GM19025 (cell line): ENCODE data around the gene PTTG1IP2.

Source experiments
- ATAC-seq: cut with Tn5 transposase; IDR thresholded peaks from one replicate; pipeline ENCODE4 v1.9.1; 2021; ENCODE audit warnings: mild to moderate bottlenecking, low read depth, moderate library complexity; ENCODE audit not compliant: unreplicated experiment

PTTG1IP2 gene

GRCh38 chr7:90474284-90475210 lies 5.1 kb downstream of the PTTG1IP2 start:
- no peak for ATAC-seq

DNA sequence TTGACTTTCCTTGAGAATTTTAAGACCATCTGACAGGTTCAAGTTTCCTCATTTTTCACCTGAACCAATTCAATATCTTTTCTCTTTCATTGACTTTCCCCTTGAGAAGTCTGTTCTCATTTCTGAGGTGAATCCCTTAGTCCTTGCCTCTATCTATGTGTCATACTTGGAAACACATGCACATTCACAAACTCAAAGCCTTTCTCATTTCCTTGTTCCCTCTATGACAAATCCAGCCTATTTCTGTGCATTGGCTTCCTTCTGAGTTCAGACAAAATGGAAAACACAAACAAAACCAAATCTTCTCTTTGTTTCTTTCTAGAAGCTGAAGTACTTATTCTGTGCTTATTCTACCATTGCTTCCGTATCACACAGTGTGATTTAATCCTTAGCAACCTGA lies 13.8 kb downstream of the PTTG1IP2 start:
- no peak for ATAC-seq

- ATAC-seq = no peak
Measured at GRCh38 chr7:90484706-90485105, 15.3 kb downstream of the PTTG1IP2 start.

- ATAC-seq = no peak
Measured at GRCh38 chr7:90485734-90486316, 16.4 kb downstream of the PTTG1IP2 start.

DNA sequence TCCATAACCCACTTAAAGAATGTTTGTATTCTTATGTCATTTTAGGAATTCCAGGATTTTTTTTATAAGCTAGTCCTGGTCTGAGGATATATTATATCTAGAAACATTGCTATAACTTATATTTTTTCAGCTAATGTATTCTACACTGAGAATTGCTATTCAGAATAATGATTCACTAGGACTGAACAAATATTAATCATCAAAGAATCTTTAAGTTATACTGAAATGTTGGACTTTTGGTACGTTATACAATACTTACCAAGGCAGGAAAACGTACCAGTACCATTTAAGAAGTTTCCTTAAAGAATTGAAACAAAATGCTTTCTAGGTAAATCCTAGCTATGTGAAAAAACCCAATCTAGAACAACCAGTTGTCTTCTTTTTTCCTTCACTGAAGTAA lies 18.4 kb downstream of the PTTG1IP2 start:
- ATAC-seq = no peak

DNA sequence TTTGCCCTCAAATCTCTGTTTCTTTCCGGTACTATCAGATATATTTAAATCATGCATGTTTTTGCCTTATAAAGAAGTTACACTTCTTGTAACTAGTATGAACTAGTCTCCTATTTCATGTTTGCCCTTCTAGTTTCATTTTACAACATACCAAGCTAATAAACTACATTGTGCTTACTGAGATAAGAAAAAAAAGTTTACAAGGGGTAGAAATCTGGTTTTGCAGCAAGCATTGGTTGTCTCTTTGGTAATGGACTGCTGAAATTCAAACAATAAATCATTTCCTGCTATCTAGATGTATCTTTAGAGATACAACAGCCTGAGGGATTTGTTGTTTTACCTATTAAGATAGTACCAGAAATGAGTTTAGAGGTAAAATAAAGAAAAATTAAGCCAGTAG lies 18.8 kb downstream of the PTTG1IP2 start:
- ATAC-seq = no peak

DNA sequence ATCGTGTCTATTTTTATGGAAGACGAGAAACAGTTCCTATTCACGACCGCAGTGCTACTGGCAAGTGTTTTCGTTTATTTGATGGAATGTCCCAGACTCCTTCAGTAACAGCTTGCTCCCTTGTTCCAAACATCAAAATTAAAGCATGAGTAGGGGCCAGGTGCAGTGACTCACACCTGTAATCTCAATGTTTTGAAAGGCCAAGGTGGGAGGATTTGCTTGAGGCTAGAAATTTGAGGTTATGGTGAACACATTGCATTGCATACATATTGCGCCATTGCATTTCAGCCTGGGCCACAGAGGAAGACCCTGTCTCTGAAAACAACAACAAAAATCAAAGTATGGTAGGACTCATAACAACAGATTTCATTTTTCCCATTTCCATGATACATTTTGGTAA lies 22.8 kb downstream of the PTTG1IP2 start:
- ATAC-seq = no peak

DNA sequence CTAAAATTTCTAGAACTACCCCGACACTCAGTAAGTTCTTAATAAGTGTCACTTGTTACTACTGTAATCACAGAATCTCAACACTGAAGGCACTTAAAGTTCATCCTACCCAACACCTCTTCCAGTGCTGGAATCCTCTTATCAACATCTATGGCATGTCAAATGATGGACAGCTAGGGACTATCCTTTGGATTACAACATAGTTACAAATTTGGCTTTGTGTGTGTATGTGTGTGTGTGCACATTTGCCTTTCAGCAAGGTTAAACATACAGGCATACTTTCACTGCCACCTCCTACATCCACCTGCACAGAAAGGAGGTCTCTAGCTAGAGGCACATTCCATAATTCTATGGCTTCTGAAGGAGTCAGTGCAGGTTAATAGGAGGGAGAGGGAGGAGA lies 25.8 kb downstream of the PTTG1IP2 start:
- no peak for ATAC-seq

- ATAC-seq = no peak
Measured at GRCh38 chr7:90502539-90502938, 33.1 kb downstream of the PTTG1IP2 start.

- no peak for ATAC-seq
Measured at GRCh38 chr7:90503367-90503766, 33.9 kb downstream of the PTTG1IP2 start.

- no peak for ATAC-seq
Measured at GRCh38 chr7:90507692-90508091, 38.3 kb downstream of the PTTG1IP2 start.

- ATAC-seq = no peak
Measured at GRCh38 chr7:90511776-90512175, 42.3 kb downstream of the PTTG1IP2 start.

- no peak for ATAC-seq
Measured at GRCh38 chr7:90512821-90513254, 43.4 kb downstream of the PTTG1IP2 start.

DNA sequence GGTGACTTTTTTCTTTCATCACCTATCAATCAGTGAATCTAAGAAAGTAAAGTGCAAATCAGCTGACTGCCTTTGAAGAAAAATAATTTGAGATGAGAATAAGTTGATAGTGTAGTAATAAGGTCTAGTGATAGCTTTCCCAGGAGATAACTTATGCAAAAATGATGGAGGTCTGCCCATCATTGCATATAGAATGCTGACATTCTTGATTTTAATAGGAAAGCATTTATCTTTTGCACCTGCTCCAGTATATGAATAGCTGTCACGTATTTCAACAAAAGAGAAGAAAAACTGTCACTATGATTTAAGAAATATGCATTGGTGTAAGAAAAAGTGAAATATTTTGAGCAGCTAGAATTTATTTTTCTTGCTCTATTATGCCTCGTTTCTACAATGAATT lies 46.8 kb downstream of the PTTG1IP2 start:
- no peak for ATAC-seq

DNA sequence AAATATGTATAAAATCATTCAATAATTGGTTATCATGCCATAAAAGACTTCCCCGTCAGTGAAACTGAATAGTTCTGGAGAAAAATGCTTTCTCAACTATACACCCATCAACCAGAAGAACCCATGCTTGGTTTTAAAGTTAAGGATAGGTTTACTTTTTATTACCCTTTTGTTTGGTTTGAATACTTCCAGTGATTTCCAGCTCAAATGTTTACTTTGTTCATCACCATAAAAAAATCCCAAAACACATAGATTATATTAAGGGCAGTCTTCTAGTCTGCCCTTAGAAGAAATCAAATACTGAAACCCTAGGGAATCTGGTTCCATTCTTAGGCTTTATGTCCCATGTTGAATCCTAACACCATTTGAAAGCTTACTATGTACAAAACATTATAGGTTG lies 49.2 kb downstream of the PTTG1IP2 start:
- ATAC-seq = no peak

DNA sequence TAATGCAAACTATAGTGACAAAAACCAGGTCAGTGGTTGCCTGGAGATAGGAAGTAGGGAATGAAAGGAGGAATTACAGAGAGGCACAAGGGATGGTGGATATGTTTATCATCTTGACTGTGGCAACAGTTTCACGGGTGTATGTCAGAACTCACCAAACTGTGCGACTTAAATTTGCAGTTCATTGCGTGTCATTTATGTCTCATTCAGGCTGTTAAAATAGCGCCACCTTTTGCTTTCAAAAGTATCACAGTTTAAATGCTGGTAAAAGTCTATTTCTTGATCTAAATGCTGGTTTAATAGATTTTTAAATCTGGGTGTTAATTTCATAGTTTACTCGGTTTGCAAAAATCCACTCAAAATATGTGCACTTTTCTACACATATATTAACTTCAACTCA lies 51.0 kb downstream of the PTTG1IP2 start:
- no peak for ATAC-seq

GRCh38 chr7:90530263-90530662 lies 60.8 kb downstream of the PTTG1IP2 start:
- ATAC-seq = no peak

DNA sequence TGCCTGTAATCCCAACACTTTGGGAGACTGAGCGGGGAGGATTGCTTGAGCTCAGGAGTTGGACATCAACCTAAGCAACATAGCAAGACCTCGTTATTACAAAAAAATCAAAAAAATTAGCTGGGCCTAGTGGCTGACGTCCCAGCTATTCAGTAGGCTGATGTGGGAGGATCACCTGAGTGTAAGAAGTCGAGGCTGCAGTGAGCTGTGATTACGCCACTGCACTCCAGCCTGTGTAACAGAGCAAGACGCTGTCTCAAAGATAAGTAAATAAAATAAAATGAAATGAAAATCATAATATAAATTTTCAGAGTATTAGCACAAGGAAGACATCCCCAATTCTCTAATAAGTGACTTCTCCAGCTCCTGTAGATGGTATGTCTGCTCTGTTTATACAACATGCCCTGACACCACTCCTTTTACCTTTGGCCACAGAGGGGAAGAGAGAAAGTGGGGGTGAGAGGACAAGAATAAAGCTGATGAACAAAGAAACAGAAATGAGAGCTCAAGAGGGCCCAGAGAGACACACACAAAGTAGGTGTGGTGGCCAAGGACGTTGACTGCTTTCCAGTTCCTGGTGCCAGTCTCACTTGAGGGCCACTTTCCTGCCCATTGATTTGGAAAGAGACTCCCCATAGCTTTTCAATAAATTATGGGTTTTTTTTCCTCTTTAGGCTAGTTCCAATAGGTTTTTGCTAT lies 62.9 kb downstream of the PTTG1IP2 start:
- ATAC-seq = no peak

GRCh38 chr7:90536449-90536848 lies 67.0 kb downstream of the PTTG1IP2 start:
- peak; percentile 70 for ATAC-seq

DNA sequence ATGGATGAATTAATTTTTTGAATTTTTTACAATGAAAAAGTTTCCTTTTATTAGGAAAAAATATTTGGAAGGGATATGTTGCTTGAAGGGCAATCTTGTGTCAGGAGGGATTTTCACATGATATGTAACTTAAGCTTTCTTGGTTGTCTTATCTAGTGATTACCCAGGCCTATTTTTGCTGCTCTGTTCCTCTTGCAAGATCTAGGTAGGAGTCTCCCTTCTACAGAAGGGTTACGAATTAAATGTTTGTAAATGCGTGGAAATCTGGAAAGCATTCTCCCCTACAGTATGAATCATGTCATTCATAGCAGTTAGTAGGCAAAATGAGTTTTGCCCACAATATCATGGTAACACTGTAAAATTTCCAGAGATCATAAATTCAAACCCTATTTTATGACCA lies 69.0 kb downstream of the PTTG1IP2 start:
- ATAC-seq = no peak

- no peak for ATAC-seq
Measured at GRCh38 chr7:90540406-90540805, 71.0 kb downstream of the PTTG1IP2 start.
